AG04450 (cell line): ENCODE results near the gene SFTPA2. TPM values are rescaled to one million over a fixed set of nuclear protein-coding genes. Genes with fewer than 3 reads are reported as not detected.
"Not testable (repeated sequence)": the region's sequence is repeated elsewhere in the genome, so short reads cannot be mapped to it uniquely, and the experiment has no call there.

Experiments
- CTCF ChIA-PET: fragments of 300-600, 350-600 bp; formaldehyde crosslinking; extraction: SDS; loops from one replicate; lab custom pipeline; 2022; ENCODE audit warnings: antibody characterized with exemption, inconsistent platforms; lab: Charles Lee
- POLR2A ChIA-PET: fragments of 350-600 bp; formaldehyde crosslinking; extraction: SDS; loops from one replicate; lab custom pipeline; 2021; ENCODE audit warnings: antibody characterized with exemption, inconsistent platforms; lab: Yijun Ruan, JAX
- DNase-seq: peaks from one replicate; pipeline ENCODE4 v3.0.0-alpha.2; 2011; ENCODE audit warnings: low read depth, low spot score
- H3K27ac ChIP-seq: one replicate; pipeline ENCODE4 v1.5.1; 2012; ENCODE audit warnings: low read depth, low read length, control low read depth
- H3K27me3 ChIP-seq: one replicate; pipeline ENCODE4 v1.6.0; 2012; ENCODE audit warnings: low read length; ENCODE audit not compliant: control insufficient read depth, insufficient read depth
- H3K4me3 ChIP-seq: 2 replicates; pipeline ENCODE4 v1.5.1; 2011; ENCODE audit warnings: mild to moderate bottlenecking, low read depth, low read length, control low read depth
- H3K9me3 ChIP-seq: 2 replicates; pipeline ENCODE4 v1.5.1; 2012; ENCODE audit warnings: low read length; ENCODE audit not compliant: control insufficient read depth, insufficient read depth
- polyA plus RNA-seq: library from polyadenylated mRNA; depleted of rRNA; stranded (reverse); fragments of >200 nt; gene quantifications from 2 replicates; pipeline ENCODE4 v1.2.3, GENCODE V29; 2011
- TF ChIP-seq, protein P1 (sequence below): IDR thresholded peaks from 2 replicates; pipeline ENCODE4 v1.5.1; 2011; ENCODE audit warnings: low read depth, low read length, control low read depth, inconsistent platforms

The SFTPA2 gene
- polyA plus RNA-seq, 1 experiment = not detected

DNA sequence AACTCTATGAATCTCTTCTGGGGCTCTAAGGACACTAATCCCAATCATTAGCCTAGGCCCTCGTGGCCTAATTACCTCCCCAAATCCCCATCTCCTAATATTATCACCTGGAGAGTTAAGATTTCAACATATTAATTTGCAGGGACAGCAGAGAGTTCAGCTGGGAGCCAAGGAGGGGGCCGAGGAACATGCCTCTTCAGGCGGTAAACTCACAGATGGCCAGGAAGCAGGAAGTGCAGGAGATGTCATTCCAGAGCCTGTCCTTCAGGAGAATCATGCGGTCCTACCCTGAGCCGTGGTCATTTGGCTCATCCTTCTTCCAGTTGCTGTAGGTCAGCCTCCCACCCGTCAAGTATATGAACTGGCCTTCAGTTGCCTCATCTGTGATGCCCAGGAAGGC, 21.9 kb upstream of the SFTPA2 start:
- no peaks in the 10 kb centered on the region for H3K9me3 ChIP-seq
- TF ChIP-seq, protein P1, sequence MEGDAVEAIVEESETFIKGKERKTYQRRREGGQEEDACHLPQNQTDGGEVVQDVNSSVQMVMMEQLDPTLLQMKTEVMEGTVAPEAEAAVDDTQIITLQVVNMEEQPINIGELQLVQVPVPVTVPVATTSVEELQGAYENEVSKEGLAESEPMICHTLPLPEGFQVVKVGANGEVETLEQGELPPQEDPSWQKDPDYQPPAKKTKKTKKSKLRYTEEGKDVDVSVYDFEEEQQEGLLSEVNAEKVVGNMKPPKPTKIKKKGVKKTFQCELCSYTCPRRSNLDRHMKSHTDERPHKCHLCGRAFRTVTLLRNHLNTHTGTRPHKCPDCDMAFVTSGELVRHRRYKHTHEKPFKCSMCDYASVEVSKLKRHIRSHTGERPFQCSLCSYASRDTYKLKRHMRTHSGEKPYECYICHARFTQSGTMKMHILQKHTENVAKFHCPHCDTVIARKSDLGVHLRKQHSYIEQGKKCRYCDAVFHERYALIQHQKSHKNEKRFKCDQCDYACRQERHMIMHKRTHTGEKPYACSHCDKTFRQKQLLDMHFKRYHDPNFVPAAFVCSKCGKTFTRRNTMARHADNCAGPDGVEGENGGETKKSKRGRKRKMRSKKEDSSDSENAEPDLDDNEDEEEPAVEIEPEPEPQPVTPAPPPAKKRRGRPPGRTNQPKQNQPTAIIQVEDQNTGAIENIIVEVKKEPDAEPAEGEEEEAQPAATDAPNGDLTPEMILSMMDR = no peak
- ChIA-PET CTCF (no interaction called here), POLR2A (no interaction called here)
- peaks cover 26% of the 10 kb centered on the region for H3K27me3 ChIP-seq
- H3K27ac ChIP-seq = no peak overlapping the region
- no peak for DNase-seq
- no peak overlapping the region for H3K4me3 ChIP-seq

DNA sequence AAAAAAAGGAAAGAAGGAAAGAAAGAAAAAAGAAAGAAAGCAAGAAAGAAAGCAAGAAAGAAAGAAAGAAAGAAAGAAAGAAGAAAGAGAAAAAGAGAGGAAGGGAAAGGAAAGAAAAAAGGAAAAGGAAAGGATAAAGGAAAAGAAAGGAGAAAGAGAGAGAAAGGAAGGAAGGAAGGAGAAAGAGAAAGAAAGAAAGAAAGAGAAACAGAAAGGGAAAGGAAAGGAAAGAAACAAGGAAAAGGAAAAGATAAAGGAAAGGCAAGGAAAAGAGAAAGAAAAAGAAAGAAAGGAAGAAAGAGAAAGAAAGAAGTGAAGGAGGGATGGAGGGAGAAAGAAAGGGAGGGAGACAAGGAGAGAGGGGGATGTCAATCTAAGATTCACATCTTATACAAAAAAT, 20.8 kb upstream of the SFTPA2 start:
- Histone ChIP-seq H3K27ac (no peak overlapping the region), H3K9me3 (no peaks in the 10 kb centered on the region), H3K27me3 (peaks cover 23% of the 10 kb centered on the region), H3K4me3 (no peak overlapping the region)
- TF ChIP-seq, protein P1 = no peak
- ChIA-PET POLR2A (no interaction called here), CTCF (no interaction called here)
- DNase-seq = no peak

- DNase-seq = no peak
- Histone ChIP-seq H3K27ac (no peak overlapping the region), H3K27me3 (peaks cover 13% of the 10 kb centered on the region), H3K9me3 (no peaks in the 10 kb centered on the region), H3K4me3 (no peak overlapping the region)
- TF ChIP-seq, protein P1 = no peak
- ChIA-PET POLR2A (no interaction called here), CTCF (no interaction called here)
These were observed 19.2 kb upstream of the SFTPA2 start for GRCh38 chr10:79579361-79579760.

DNA sequence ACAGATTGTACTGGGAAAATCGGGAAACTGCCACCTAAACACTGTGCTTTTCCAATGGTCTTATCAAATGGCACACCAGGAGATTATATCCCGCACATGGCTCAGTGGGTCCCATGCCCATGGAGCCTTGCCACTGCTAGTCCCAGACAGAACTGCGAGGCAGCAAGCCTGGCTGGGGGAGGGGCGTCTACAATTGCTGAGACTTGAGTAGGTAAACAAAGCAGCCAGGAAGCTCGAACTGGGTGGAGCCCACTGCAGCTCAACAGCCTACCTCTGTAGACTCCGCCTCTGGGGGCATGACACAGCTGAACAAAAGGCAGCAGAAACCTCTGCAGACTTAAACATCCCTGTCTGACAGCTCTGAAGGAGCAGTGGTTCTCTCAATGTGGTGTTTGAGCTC, 10.4 kb upstream of the SFTPA2 start:
- DNase-seq, H3K27ac ChIP-seq, H3K4me3 ChIP-seq, H3K9me3 ChIP-seq, H3K27me3 ChIP-seq, POLR2A ChIA-PET: not testable (repeated sequence)
- CTCF ChIA-PET = interaction anchor here (1.8 kb wide), 1 partner anchor 8 kb away, joined by 4 read pairs; no protein-coding TSS in a partner anchor

GRCh38 chr10:79563426-79563825, 3.2 kb upstream of the SFTPA2 start:
- H3K27me3 ChIP-seq = peaks cover 17% of the 10 kb centered on the region

More at GRCh38 chr10:79563426-79563825, 3.2 kb upstream of the SFTPA2 start:
- Histone ChIP-seq H3K4me3 (no peak overlapping the region), H3K27ac (no peak overlapping the region), H3K9me3 (no peaks in the 10 kb centered on the region)
- ChIA-PET CTCF (interaction anchor here (0.7 to 1.5 kb wide), 7 partner anchors 8 to 483 kb away, joined by 3 to 5 read pairs (median 4); no protein-coding TSS in a partner anchor), POLR2A (no interaction called here)
- DNase-seq = no peak
- TF ChIP-seq, protein P1 = no peak
